Skeletal muscle cell (primary cell): Measurements from ENCODE around the gene STAM.

ENCODE experiments used
- DNase-seq: peaks from one replicate; pipeline ENCODE4 v3.0.0-alpha.2; 2010; ENCODE audit warnings: low read depth
- H3K4me3 ChIP-seq: 2 replicates; pipeline ENCODE4 v1.5.1; 2011; ENCODE audit warnings: low read depth, mild to moderate bottlenecking, control low read depth, low read length, moderate library complexity

STAM gene

DNA sequence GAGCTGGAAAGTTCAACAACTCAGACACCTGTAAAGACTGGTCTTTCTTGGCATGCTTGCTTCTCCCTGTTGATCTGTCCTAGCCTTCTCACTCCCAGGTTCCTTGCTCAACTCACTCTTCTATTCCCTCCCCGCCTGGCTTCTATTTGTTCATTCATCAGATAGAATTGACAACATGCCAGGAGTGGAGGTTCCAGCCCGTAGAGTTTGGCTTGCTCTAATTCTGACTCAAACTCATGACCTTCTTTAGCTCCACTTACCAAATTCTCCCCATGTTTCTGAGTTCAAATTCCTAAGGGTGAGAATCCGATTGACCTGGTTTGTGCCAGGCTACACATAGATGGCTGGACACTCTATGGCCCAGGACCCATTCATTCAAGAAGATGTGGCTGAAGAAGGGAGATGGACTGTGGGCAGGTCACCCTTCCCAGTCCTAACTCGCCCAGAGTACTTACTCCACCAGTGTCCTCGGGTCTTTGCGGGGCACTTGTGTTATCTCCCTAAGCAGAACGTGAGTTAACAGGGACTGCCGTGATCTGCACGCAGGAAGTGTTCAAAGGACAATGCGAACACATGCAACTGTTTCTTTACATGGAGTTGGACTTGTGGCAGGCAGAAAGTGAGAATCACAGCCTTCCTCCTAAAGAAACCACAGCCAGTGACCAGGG, 104.1 kb downstream of the STAM start:
- no peak overlapping the region for H3K4me3 ChIP-seq
- DNase-seq = peak; percentile 16

DNA sequence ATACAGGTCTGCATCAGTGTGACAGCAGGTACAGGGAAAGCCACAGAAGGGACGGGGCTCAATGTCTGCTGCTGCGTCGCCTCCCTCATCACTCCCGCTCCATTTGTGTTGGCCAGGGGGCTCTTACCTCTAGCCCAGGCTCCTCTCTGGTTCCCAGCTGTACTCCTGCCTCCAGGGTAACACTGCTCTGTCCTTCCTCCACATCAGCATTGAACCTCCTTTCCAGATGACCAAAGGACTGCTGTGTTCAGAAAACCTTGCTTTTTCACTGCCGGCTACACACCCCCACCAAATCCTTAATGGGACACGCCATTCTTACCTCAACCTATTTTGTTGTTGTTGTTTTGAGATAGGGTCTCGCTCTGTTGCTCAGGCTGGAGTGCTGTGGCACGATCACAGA, 105.9 kb downstream of the STAM start:
- no peak overlapping the region for H3K4me3 ChIP-seq
- DNase-seq = no peak

DNA sequence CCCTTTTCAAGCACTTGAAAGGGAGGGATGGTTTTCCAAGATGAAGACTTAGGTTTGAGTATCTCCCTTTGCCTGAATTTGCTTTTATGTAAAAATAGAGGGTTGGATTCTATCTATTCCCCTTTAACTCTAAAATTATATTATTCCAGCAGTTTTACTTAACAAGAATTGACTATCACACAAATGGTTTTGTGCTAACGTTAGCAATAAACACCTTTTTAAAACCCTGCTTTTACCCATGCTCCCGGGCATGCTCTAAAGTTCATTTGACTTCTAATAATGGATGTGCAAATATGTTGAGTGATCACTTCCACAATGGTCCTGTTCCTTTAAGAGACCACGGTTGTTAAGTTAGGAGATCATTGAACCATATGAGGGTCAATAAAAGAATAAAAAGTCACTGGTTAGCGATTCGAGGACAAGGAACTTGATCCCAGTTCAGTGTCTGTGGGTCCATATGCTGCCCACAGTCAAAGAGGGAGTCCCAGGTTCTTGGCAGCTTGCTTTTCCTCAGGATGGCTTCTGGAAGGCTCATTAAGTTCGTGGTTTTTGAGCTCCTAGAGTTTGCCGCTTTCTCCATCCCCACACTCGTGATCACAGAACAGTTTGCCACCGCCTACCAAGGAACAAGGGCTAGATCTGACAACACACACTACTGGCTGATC, 108.0 kb downstream of the STAM start, which contains the start of gene TMEM236:
Gene TMEM236 (plus strand): TSS at position 421 of the 665 bp plus-strand sequence. CDS start 95 bp downstream, at position 516.
- H3K4me3 ChIP-seq = no peak within 1 kb of the TSS
- DNase-seq = no peak

DNA sequence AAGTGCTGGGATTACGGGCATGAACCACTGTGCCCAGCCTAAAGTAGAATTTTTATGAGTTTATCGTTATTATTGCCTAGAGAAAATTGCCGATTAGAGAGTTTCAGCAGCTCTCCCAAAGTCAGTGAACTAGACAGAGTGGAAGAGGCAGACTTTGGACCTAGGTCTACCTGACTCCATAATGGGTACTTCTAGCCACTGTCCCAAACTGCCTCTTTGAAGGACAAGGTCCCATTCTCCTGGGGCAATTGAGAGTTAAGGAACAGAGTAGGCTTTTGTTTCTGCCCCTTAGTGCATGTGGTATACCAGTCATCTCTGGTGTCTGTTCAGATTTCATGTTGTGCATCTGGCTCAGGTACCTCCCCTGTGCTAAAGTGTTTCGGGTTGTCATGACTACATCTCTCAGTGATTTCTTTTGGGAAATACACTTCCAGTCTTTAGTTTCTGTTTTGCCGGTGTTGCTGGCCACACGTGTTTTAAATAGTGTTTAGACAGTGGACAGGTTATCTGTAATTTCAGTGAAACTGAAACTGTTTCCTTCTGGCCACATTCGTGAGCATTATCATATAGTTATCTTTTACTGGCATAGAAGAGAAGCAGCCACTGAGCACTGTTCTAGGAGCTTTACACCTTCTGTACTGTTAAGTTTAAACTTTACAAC, 112.7 kb downstream of the STAM start:
- peak; percentile 4 for DNase-seq
- H3K4me3 ChIP-seq = no peak overlapping the region

DNA sequence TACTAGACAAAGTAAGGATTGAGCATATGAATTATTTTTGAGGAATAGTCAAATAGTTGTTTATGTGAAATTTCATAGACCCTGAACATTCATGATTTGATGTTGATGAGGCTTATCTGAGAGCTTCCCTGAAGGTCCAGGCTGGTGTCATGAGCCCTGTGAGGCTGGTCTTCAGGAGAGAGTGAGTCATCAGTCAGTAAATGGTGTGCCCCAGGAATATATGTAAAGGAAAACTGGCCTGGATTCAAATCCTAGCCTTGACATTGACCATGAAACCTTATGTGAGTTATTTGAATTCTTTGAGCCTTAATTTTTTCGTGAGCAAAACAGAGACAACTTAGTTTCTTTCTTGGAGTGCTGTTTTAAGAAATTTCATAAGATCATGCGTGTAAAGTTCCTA, 114.2 kb downstream of the STAM start:
- DNase-seq = no peak
- H3K4me3 ChIP-seq = no peak overlapping the region

DNA sequence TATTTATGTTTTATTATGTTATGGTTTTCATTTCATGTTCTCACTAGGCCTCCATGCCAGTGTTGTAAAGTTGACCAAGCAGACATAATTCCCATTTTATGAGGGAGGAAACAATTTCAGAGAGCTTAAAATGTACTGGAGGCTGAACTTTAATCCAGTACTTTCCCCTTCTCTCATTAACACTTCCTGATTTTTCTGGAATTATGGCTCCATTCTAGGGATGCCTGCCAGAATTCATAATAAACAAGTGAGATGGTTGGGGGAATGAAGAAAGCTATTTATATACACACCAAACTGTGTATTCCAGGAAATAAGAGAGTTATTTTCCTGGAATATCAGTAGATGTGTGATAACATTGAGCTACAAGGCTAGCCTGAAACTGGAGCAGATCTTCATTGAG, 114.9 kb downstream of the STAM start:
- no peak overlapping the region for H3K4me3 ChIP-seq
- no peak for DNase-seq

GRCh38 chr10:17764142-17764541, 120.2 kb downstream of the STAM start:
- DNase-seq = no peak
- no peak overlapping the region for H3K4me3 ChIP-seq

- H3K4me3 ChIP-seq = no peak overlapping the region
- DNase-seq = no peak
These were observed 121.7 kb downstream of the STAM start for GRCh38 chr10:17765602-17766001.
